Endothelial cell of umbilical vein (primary cell): ENCODE measurements around the gene CEBPB. TPM values are rescaled to one million over a fixed set of nuclear protein-coding genes. Genes with fewer than 3 reads are reported as not detected.

Experiments
- BruUV-seq: library from RNA; stranded (reverse); fragments of 400-500 nt; replicated peaks from 2 replicates; lab custom pipeline; 2021; lab: Mats Ljungman, UMichigan
- CTCF ChIA-PET: fragments of 300-600, 350-600 bp; sonication (Branson Sonifier 250); formaldehyde crosslinking; loops from one replicate; lab custom pipeline; 2021; ENCODE audit warnings: antibody characterized with exemption, inconsistent platforms; lab: Charles Lee
- POLR2A ChIA-PET: fragments of 300-600, 350-600 bp; sonication (Branson Sonifier 250); formaldehyde crosslinking; loops from one replicate; lab custom pipeline; 2021; ENCODE audit warnings: antibody characterized with exemption, inconsistent platforms; lab: Charles Lee
- DNase-seq: peaks from one replicate; pipeline ENCODE4 v3.0.0-alpha.2; 2011; ENCODE audit warnings: low read depth, low spot score
- FAIRE-seq: peaks from 2 replicates; lab custom pipeline; 2011; peaks lifted over from hg19 to GRCh38; lab: Jason Lieb, UNC
- H2AFZ ChIP-seq: 2 replicates; pipeline ENCODE4 v1.6.0; 2012; ENCODE audit warnings: low read depth, low read length, control low read depth, inconsistent platforms
- H3K27ac ChIP-seq: 2 replicates; pipeline ENCODE4 v1.5.1; 2011; ENCODE audit warnings: low read depth, mild to moderate bottlenecking, control low read depth, low read length, moderate library complexity; ENCODE audit not compliant: insufficient read depth
- H3K27me3 ChIP-seq, 2 experiments: 2 replicates each; pipeline versions ENCODE4 v1.6.0 to v1.6.1; 2011; ENCODE audit warnings: low read length in 2 of 2, mixed read lengths in 1 of 2; ENCODE audit not compliant: control insufficient read depth in 2 of 2, insufficient read depth in 2 of 2
- H3K36me3 ChIP-seq, 2 experiments: 2 replicates in 1 of 2; 3 replicates in 1 of 2; pipeline ENCODE4 v1.5.1; 2011; ENCODE audit warnings: low read length in 2 of 2, mild to moderate bottlenecking in 1 of 2, moderate library complexity in 1 of 2; ENCODE audit not compliant: control insufficient read depth in 2 of 2, insufficient read depth in 2 of 2; ENCODE audit errors: extremely low read depth in 1 of 2
- H3K4me1 ChIP-seq: 3 replicates; pipeline ENCODE4 v1.5.1; 2011; ENCODE audit warnings: mild to moderate bottlenecking, low read length; ENCODE audit not compliant: control insufficient read depth, insufficient read depth; ENCODE audit errors: extremely low read depth
- H3K4me2 ChIP-seq: 2 replicates; pipeline ENCODE4 v1.6.1; 2011; ENCODE audit warnings: low read length, control low read depth, mixed read lengths; ENCODE audit not compliant: insufficient read depth
- H3K4me3 ChIP-seq, 3 experiments: fragments of 200-600 bp in 1 of 3; sonication (generic), shearing (Covaris generic) in 1 of 3; replicated peaks in 1 of 3; 2 replicates each; pipeline ENCODE4 v1.5.1; 2011 to 2016; ENCODE audit warnings: control low read depth in 3 of 3, low read length in 3 of 3, mild to moderate bottlenecking in 2 of 3, inconsistent platforms in 1 of 3, low read depth in 1 of 3, moderate library complexity in 1 of 3; ENCODE audit not compliant: insufficient read depth in 1 of 3
- H3K79me2 ChIP-seq: 2 replicates; pipeline ENCODE4 v1.6.0; 2012; ENCODE audit warnings: low read length, inconsistent platforms; ENCODE audit not compliant: control insufficient read depth, insufficient read depth
- H3K9ac ChIP-seq: replicated peaks from 2 replicates; pipeline ENCODE3; 2011; ENCODE audit warnings: low read length, control low read depth; ENCODE audit not compliant: insufficient read depth; ENCODE audit errors: extremely low read depth
- H3K9me1 ChIP-seq: replicated peaks from 3 replicates; pipeline ENCODE4 v1.6.0; 2011; ENCODE audit warnings: mild to moderate bottlenecking, low read length; ENCODE audit not compliant: control insufficient read depth, insufficient read depth; ENCODE audit errors: extremely low read depth
- H3K9me3 ChIP-seq: replicated peaks from 2 replicates; pipeline ENCODE4 v1.5.1; 2012; ENCODE audit warnings: low read length, inconsistent platforms; ENCODE audit not compliant: control insufficient read depth, insufficient read depth
- H4K20me1 ChIP-seq: replicated peaks from 2 replicates; pipeline ENCODE3; 2011; ENCODE audit warnings: mild to moderate bottlenecking, low read length; ENCODE audit not compliant: control insufficient read depth, insufficient read depth; ENCODE audit errors: extremely low read depth
- EZH2 ChIP-seq: IDR thresholded peaks from 2 replicates; pipeline ENCODE4 v1.6.1; 2012; ENCODE audit warnings: borderline replicate concordance, low read depth, mild to moderate bottlenecking, moderate library complexity, low read length, inconsistent platforms; ENCODE audit not compliant: severe bottlenecking
- FOS ChIP-seq: IDR thresholded peaks from 2 replicates; pipeline ENCODE4 v1.6.1; 2011; ENCODE audit warnings: mild to moderate bottlenecking, low read length, moderate library complexity, borderline replicate concordance; ENCODE audit not compliant: insufficient read depth
- GATA2 ChIP-seq: IDR thresholded peaks from 2 replicates; pipeline ENCODE4 v1.7.0; 2011; ENCODE audit warnings: low read depth, mild to moderate bottlenecking, moderate library complexity, mixed read lengths, low read length; ENCODE audit not compliant: insufficient read length, insufficient read depth
- JUN ChIP-seq: IDR thresholded peaks from 2 replicates; pipeline ENCODE4 v1.6.1; 2011; ENCODE audit warnings: borderline replicate concordance, low read depth; ENCODE audit not compliant: insufficient read length, insufficient read depth
- MYC ChIP-seq: IDR thresholded peaks from one replicate; pipeline ENCODE4 v1.6.1; 2011; ENCODE audit warnings: mild to moderate bottlenecking, low read depth, low read length
- POLR2A ChIP-seq: IDR thresholded peaks from 2 replicates; pipeline ENCODE4 v1.6.1; 2012; ENCODE audit warnings: low read depth, mild to moderate bottlenecking, control low read depth, low read length
- POLR2AphosphoS5 ChIP-seq: IDR thresholded peaks from 2 replicates; pipeline ENCODE4 v1.6.1; 2012; ENCODE audit warnings: low read depth, mild to moderate bottlenecking, control low read depth, low read length, moderate library complexity; ENCODE audit not compliant: insufficient read depth
- dilution Hi-C: fragments of 300-500 bp; cut with MboI; formaldehyde crosslinking; loops from one replicate; pipeline ENCODE4 v1.15.0; 2019; ENCODE audit warnings: low sequenced_read_pairs; ENCODE audit not compliant: extremely low pct_ligation_motif_present
- intact Hi-C: fragments of 100-400 bp; cut with micrococcal nuclease; formaldehyde crosslinking; loops from one replicate; pipeline ENCODE4 v1.10.0; 2022
- polyA plus RNA-seq, 4 experiments: library from polyadenylated mRNA; depleted of rRNA in 3 of 4; stranded (reverse) in 3 of 4; unstranded in 1 of 4; fragments of >200 nt; gene quantifications; 2 replicates each; pipeline versions ENCODE4 v1.2.1 to v1.2.3, GENCODE V29; 2011 to 2012; ENCODE audit warnings: missing spikeins in 1 of 4
- total RNA-seq: library from RNA; stranded (reverse); gene quantifications from 2 replicates; pipeline ENCODE4 v1.2.3, GENCODE V29; 2021
- TF ChIP-seq, protein P1 (sequence below), 2 donors: IDR thresholded peaks; 1 replicate in 1 of 2; 2 replicates in 1 of 2; pipeline ENCODE4 v1.5.1; 2011; ENCODE audit warnings: low read length in 2 of 2, mild to moderate bottlenecking in 2 of 2, moderate library complexity in 2 of 2, control low read depth in 1 of 2, inconsistent platforms in 1 of 2, low read depth in 1 of 2; ENCODE audit not compliant: insufficient read depth in 1 of 2; ENCODE audit errors: extremely low read depth in 1 of 2
- TF ChIP-seq, protein P2 (sequence below): IDR thresholded peaks from 2 replicates; pipeline ENCODE4 v1.6.1; 2011; ENCODE audit not compliant: insufficient read depth, insufficient read length

The CEBPB gene
- total and polyA plus RNA-seq, 2 donors (not counting 3 experiments of a cell fraction or from before 2014, with no cell fraction given) = 3.7 to 11.4 TPM

- Histone ChIP-seq H3K4me1 (no peaks in the 10 kb centered on the region), H3K79me2 (no peaks in the 10 kb centered on the region), H3K4me2 (no peak overlapping the region), H2AFZ (no peak overlapping the region), H3K27me3 (peaks cover 3% of the 10 kb centered on the region in 2 experiments), H3K27ac (no peak overlapping the region), H3K9me1 (no peaks in the 10 kb centered on the region), H3K9ac (no peak overlapping the region), H3K9me3 (no peaks in the 10 kb centered on the region), H3K36me3 (no peaks in the 10 kb centered on the region), H3K4me3 (no peak overlapping the region), H4K20me1 (no peaks in the 10 kb centered on the region)
- no peak for DNase-seq
- FAIRE-seq = no peak
- intact Hi-C loops = no loop called here
- CTCF ChIA-PET = interaction anchor here (0.6 kb wide), 1 partner anchor 27 kb away, joined by 3 read pairs; no protein-coding TSS in a partner anchor
- no TSS peak for BruUV-seq
- TF ChIP-seq MYC (no peak), JUN (no peak), GATA2 (no peak), POLR2A (no peak)
- POLR2A ChIA-PET = no interaction called here
- dilution Hi-C loops = no loop called here
Measured at GRCh38 chr20:50234288-50234687, 43.7 kb downstream of the CEBPB start.

DNA sequence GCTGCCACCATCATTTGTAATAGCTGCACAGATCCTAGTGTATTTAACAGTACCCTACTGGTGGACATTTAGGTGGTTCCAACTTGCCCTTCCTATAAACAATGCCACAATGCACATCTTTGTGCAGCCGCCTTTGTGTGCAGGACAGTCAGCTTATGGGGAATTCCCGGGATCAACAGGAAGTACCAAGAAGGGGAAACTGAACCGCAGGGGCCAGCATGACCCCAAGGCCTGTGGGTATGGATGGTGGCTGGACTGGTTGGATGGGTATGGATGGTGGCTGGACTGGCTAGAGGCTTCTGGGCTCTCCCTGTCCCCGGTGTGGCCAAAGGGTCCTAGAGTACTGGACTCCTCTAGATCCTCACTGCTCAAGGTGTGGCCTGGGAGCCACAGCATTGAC lies 46.7 kb downstream of the CEBPB start:
- no peak for DNase-seq
- peaks cover 7 to 11% of the 10 kb centered on the region in 2 experiments for H3K27me3 ChIP-seq
- BruUV-seq = no TSS peak
- dilution Hi-C loops = no loop called here
- no peak overlapping the region for H3K4me2 ChIP-seq
- no peak for FAIRE-seq
- TF ChIP-seq, protein P1, sequence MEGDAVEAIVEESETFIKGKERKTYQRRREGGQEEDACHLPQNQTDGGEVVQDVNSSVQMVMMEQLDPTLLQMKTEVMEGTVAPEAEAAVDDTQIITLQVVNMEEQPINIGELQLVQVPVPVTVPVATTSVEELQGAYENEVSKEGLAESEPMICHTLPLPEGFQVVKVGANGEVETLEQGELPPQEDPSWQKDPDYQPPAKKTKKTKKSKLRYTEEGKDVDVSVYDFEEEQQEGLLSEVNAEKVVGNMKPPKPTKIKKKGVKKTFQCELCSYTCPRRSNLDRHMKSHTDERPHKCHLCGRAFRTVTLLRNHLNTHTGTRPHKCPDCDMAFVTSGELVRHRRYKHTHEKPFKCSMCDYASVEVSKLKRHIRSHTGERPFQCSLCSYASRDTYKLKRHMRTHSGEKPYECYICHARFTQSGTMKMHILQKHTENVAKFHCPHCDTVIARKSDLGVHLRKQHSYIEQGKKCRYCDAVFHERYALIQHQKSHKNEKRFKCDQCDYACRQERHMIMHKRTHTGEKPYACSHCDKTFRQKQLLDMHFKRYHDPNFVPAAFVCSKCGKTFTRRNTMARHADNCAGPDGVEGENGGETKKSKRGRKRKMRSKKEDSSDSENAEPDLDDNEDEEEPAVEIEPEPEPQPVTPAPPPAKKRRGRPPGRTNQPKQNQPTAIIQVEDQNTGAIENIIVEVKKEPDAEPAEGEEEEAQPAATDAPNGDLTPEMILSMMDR (IDR thresholded peaks at IDR 0.05; ENCODE audit: extremely low read depth in 1 of 2, insufficient read depth in 1 of 2, low read depth in 1 of 2, low read length in 2 of 2) = no peak
- TF ChIP-seq MYC (no peak), EZH2 (no peak), POLR2A (no peak), JUN (no peak), POLR2AphosphoS5 (no peak), GATA2 (no peak), FOS (no peak)
- TF ChIP-seq, protein P2, sequence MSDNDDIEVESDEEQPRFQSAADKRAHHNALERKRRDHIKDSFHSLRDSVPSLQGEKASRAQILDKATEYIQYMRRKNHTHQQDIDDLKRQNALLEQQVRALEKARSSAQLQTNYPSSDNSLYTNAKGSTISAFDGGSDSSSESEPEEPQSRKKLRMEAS = no peak
- no peak overlapping the region for H3K9ac ChIP-seq
- no peaks in the 10 kb centered on the region for H3K79me2 ChIP-seq
- H3K9me1 ChIP-seq = no peaks in the 10 kb centered on the region
- POLR2A ChIA-PET = no interaction called here
- H2AFZ ChIP-seq = no peak overlapping the region
- H4K20me1 ChIP-seq = no peaks in the 10 kb centered on the region
- no peaks in the 10 kb centered on the region for H3K9me3 ChIP-seq
- no peak overlapping the region for H3K4me3 ChIP-seq
- H3K27ac ChIP-seq = no peak overlapping the region
- CTCF ChIA-PET = no interaction called here
- intact Hi-C loops = no loop called here
- H3K36me3 ChIP-seq = no peaks in the 10 kb centered on the region
- H3K4me1 ChIP-seq = no peaks in the 10 kb centered on the region
